GM12873 (cell line): ENCODE measurements around the gene PSME3IP1.

Experiments
- CTCF ChIP-seq: IDR thresholded peaks from 2 replicates; pipeline ENCODE4 v1.5.1; 2012; ENCODE audit warnings: low read depth, mild to moderate bottlenecking, moderate library complexity, low read length, control low read depth; ENCODE audit not compliant: insufficient read depth; ENCODE audit errors: missing control alignments

Gene PSME3IP1

DNA sequence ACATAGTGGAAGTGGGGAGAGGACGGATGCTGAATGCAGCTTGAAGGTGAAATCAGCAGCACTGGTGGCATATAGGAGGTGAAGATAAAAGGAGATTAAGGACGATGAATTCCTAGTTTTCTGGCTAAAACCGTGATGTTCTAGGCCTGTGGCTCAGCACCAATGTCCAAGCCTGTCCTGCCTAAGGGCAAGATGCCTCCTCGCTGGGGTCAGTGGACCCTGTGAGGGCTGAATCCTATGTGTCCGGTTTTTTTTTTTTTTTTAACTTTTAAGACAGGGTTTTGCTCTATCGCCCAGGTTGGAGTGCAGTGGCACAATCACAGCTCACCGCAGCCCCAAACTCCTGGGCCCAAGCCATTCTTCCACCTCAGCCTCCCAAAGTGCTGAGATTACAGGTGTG, 80.7 kb downstream of the PSME3IP1 start:
- TF ChIP-seq CTCF, result no peak

DNA sequence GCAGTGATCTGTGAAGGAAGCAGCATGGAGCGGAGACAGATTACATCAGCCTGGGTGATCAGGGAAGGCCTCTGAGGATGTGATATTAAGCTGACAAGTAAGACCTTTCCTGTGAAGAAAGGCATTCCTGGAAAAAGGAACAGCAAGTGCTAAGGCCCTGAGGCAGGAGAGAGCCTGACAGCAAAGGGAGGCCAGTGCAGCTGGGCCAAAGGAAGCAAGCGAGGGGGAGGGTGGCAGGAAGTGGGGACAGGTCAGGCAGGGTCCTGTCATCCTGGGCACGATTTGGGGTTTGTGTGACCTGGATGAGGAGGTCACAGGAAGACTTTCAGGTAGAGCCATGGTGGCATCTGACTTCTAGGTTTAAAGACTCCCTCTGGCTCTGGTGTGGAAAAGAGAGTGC, 81.1 kb downstream of the PSME3IP1 start:
- no peak for TF ChIP-seq CTCF

GRCh38 chr16:57102888-57103851, 82.7 kb downstream of the PSME3IP1 start:
- TF ChIP-seq CTCF, result no peak
